ENCODE results near the gene CCND2.

CCND2 gene

GRCh38 chr12:4276524-4277204 is 3.1 kb downstream of the CCND2 start:
- peaks cover 37% of the 10 kb centered on the region for H3K4me1 Mint-ChIP-seq
- no peaks in the 10 kb centered on the region for H3K9me3 Mint-ChIP-seq
- DNase-seq (ENCODE audit: low spot score in 2 of 2) (peak; percentile 85 to 87), ATAC-seq (ENCODE audit: low read depth) (peak; percentile 49)
- H3K36me3 Mint-ChIP-seq: peaks cover 22% of the 10 kb centered on the region
- H3K4me3 Mint-ChIP-seq: peak overlapping the region; percentile 97
- H3K27ac Mint-ChIP-seq: peak overlapping the region; percentile 100
- H3K27me3 Mint-ChIP-seq: no peaks in the 10 kb centered on the region

- ATAC-seq (ENCODE audit: low read depth) (no peak), DNase-seq (ENCODE audit: low spot score in 2 of 2) (no peak)
- H3K4me3 Mint-ChIP-seq: no peak overlapping the region
- no peaks in the 10 kb centered on the region for H3K27me3 Mint-ChIP-seq
- peaks cover 23% of the 10 kb centered on the region for H3K36me3 Mint-ChIP-seq
- peaks cover 37% of the 10 kb centered on the region for H3K4me1 Mint-ChIP-seq
- no peaks in the 10 kb centered on the region for H3K9me3 Mint-ChIP-seq
- H3K27ac Mint-ChIP-seq: peak overlapping the region; percentile 100
Measured at GRCh38 chr12:4277205-4277543, 3.6 kb downstream of the CCND2 start.

GRCh38 chr12:4277857-4278256 is 4.3 kb downstream of the CCND2 start:
- Mint-ChIP-seq H3K36me3 (peaks cover 29% of the 10 kb centered on the region), H3K4me3 (no peak overlapping the region), H3K27me3 (no peaks in the 10 kb centered on the region), H3K27ac (no peak overlapping the region), H3K4me1 (peaks cover 34% of the 10 kb centered on the region), H3K9me3 (no peaks in the 10 kb centered on the region)
- ATAC-seq (ENCODE audit: low read depth) (no peak), DNase-seq (ENCODE audit: low spot score in 2 of 2) (no peak)

- H3K4me3 Mint-ChIP-seq: no peak overlapping the region
- peaks cover 31% of the 10 kb centered on the region for H3K36me3 Mint-ChIP-seq
- H3K27ac Mint-ChIP-seq: peak overlapping the region; percentile 20
- no peaks in the 10 kb centered on the region for H3K27me3 Mint-ChIP-seq
- H3K9me3 Mint-ChIP-seq: no peaks in the 10 kb centered on the region
- peaks cover 28% of the 10 kb centered on the region for H3K4me1 Mint-ChIP-seq
- ATAC-seq (ENCODE audit: low read depth) (no peak), DNase-seq (ENCODE audit: low spot score in 2 of 2) (no peak)
Measured at GRCh38 chr12:4278329-4279197, 5.0 kb downstream of the CCND2 start.

GRCh38 chr12:4279198-4279690 is 5.7 kb downstream of the CCND2 start:
- Mint-ChIP-seq H3K4me3 (no peak overlapping the region), H3K9me3 (no peaks in the 10 kb centered on the region), H3K27me3 (no peaks in the 10 kb centered on the region), H3K27ac (peak overlapping the region; percentile 20), H3K36me3 (peaks cover 36% of the 10 kb centered on the region), H3K4me1 (peaks cover 28% of the 10 kb centered on the region)
- ATAC-seq (ENCODE audit: low read depth) (no peak), DNase-seq (ENCODE audit: low spot score in 2 of 2) (no peak)

GRCh38 chr12:4280351-4281163 is 7.0 kb downstream of the CCND2 start:
- peaks cover 25% of the 10 kb centered on the region for H3K4me1 Mint-ChIP-seq
- H3K36me3 Mint-ChIP-seq: peaks cover 41% of the 10 kb centered on the region
- no peaks in the 10 kb centered on the region for H3K9me3 Mint-ChIP-seq
- no peak overlapping the region for H3K27ac Mint-ChIP-seq
- ATAC-seq (ENCODE audit: low read depth): no peak
- H3K4me3 Mint-ChIP-seq: no peak overlapping the region
- H3K27me3 Mint-ChIP-seq: no peaks in the 10 kb centered on the region
- no peak for DNase-seq (ENCODE audit: low spot score in 2 of 2)

- ATAC-seq (ENCODE audit: low read depth): no peak
- Mint-ChIP-seq H3K36me3 (peaks cover 45% of the 10 kb centered on the region), H3K4me3 (no peak overlapping the region), H3K27me3 (no peaks in the 10 kb centered on the region), H3K27ac (no peak overlapping the region), H3K9me3 (no peaks in the 10 kb centered on the region), H3K4me1 (peaks cover 26% of the 10 kb centered on the region)
- DNase-seq (ENCODE audit: low spot score in 2 of 2): no peak
Measured at GRCh38 chr12:4281173-4281654, 7.7 kb downstream of the CCND2 start.

GRCh38 chr12:4282103-4282891 is 8.7 kb downstream of the CCND2 start:
- peaks cover 40% of the 10 kb centered on the region for H3K36me3 Mint-ChIP-seq
- H3K27ac Mint-ChIP-seq: no peak overlapping the region
- H3K9me3 Mint-ChIP-seq: no peaks in the 10 kb centered on the region
- peaks cover 26% of the 10 kb centered on the region for H3K4me1 Mint-ChIP-seq
- DNase-seq (ENCODE audit: low spot score in 2 of 2) (no peak), ATAC-seq (ENCODE audit: low read depth) (no peak)
- H3K4me3 Mint-ChIP-seq: no peak overlapping the region
- no peaks in the 10 kb centered on the region for H3K27me3 Mint-ChIP-seq

GRCh38 chr12:4282892-4283511 is 9.4 kb downstream of the CCND2 start:
- no peaks in the 10 kb centered on the region for H3K9me3 Mint-ChIP-seq
- H3K27ac Mint-ChIP-seq: no peak overlapping the region
- ATAC-seq (ENCODE audit: low read depth): no peak
- no peak for DNase-seq (ENCODE audit: low spot score in 2 of 2)
- H3K27me3 Mint-ChIP-seq: no peaks in the 10 kb centered on the region
- peaks cover 40% of the 10 kb centered on the region for H3K36me3 Mint-ChIP-seq
- peaks cover 26% of the 10 kb centered on the region for H3K4me1 Mint-ChIP-seq
- H3K4me3 Mint-ChIP-seq: no peak overlapping the region

DNA sequence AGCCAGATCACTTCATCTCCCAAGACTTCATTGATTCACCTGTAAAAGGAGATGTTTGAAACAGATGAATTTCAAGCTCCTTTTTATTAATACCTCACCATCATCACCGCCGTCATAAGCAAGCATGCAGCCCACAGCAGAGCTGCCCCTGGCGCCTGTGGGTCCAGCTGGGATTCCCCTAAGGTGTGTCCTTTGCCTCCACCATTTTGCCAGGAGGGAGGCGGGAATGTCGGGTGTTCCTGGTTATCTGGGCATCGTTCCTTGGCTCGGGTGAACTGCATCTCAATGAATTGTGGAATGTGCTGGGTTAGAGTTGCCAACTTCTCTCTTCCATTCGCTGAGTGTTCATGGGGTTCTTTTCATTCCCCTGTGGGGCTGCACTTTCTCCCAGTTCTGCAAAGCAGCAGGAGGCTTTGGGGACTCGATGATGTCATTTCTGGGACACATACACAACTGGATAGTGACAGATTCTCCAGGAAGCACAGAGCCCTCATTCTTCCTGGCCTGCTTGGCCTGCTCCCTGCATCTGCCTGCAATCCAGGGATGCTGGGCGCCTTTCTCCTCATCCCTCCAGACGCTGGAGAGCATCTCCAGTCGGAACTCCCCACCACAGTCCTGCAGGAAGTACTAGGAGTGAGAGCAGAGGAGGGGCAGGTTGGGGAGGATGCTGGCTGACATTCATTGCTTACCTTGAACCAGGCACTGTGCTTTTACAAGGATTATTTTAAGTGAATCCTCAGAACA is 10.1 kb downstream of the CCND2 start:
- ATAC-seq (ENCODE audit: low read depth) (no peak), DNase-seq (ENCODE audit: low spot score in 2 of 2) (no peak)
- Mint-ChIP-seq H3K27me3 (no peaks in the 10 kb centered on the region), H3K27ac (no peak overlapping the region), H3K36me3 (peaks cover 41% of the 10 kb centered on the region), H3K4me1 (peaks cover 28% of the 10 kb centered on the region), H3K4me3 (no peak overlapping the region), H3K9me3 (no peaks in the 10 kb centered on the region)

- Mint-ChIP-seq H3K36me3 (peaks cover 43% of the 10 kb centered on the region), H3K4me3 (no peak overlapping the region), H3K27me3 (no peaks in the 10 kb centered on the region), H3K4me1 (peaks cover 32% of the 10 kb centered on the region), H3K9me3 (no peaks in the 10 kb centered on the region), H3K27ac (no peak overlapping the region)
- DNase-seq (ENCODE audit: low spot score in 2 of 2): no peak
- ATAC-seq (ENCODE audit: low read depth): no peak
Measured at GRCh38 chr12:4284306-4284705, 10.7 kb downstream of the CCND2 start.

GRCh38 chr12:4285070-4285469 is 11.5 kb downstream of the CCND2 start:
- Mint-ChIP-seq H3K27ac (peak overlapping the region; percentile 16), H3K27me3 (no peaks in the 10 kb centered on the region), H3K4me1 (peaks cover 34% of the 10 kb centered on the region), H3K4me3 (no peak overlapping the region), H3K36me3 (peaks cover 44% of the 10 kb centered on the region), H3K9me3 (no peaks in the 10 kb centered on the region)
- DNase-seq (ENCODE audit: low spot score in 2 of 2) (no peak), ATAC-seq (ENCODE audit: low read depth) (no peak)

All from memory B cell (primary cell).